NCI-H2227 treated with DMSO at 0.1 percent for 48 hours (cell line): Measurements from ENCODE around the gene FBLN2.
"Not testable (repeated sequence)": the region's sequence is repeated elsewhere in the genome, so short reads cannot be mapped to it uniquely, and the experiment has no call there.

Experiments used
- DNase-seq: peaks from one replicate; lab custom pipeline; 2025; lab: John Stamatoyannopoulos, UW

Gene FBLN2

DNA sequence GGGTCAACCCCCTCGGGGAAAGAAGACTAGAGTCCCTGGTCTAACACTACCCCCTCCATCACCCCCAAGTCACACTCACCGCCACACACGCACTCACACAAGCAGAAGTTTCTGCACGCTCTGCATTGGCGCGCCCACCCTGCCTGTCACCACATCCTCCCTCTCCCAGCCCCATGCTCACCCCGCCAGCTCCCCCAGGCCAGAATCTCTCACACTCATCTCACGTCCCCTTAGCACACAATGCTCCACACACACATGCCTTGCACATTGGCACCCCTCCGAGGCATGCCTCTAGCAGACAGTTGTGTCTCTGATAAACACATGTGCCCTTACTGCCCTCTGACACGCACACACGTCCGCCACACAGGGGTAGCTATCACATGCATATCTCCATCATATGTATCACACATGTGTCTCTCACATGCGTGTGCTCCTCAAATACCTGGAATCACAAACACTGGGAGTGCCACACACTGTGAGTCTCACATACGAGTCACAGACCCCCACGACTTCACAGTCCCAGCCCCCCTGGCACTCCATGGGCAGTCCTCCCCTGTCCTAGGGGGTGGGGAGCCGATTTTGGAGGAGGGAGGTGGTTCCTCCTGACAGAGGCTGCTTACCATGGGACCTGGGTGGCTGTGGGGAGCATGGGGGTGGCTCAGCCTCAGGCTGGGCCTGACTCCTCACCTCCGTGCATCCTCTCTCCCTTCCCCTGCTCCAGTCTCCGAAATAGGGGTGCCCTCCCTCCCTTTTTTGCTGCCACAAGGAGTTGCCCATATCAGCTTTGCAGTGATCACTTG is 898 bp downstream of the FBLN2 start:
- no peak for DNase-seq

DNA sequence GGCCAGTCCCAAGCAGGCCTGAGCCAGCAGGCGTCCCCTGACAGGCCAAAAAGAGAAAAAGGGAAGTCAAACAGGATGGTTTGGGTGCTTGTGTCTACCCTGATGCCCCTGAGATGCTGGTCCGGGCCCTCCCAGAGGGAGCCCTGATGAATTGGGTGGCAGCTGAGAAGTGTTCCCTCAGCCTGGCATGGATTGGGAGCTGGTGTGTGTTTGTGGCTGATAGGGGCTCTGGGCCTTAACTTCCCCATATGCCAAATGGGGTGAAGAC is 1.4 kb downstream of the FBLN2 start:
- no peak for DNase-seq

DNA sequence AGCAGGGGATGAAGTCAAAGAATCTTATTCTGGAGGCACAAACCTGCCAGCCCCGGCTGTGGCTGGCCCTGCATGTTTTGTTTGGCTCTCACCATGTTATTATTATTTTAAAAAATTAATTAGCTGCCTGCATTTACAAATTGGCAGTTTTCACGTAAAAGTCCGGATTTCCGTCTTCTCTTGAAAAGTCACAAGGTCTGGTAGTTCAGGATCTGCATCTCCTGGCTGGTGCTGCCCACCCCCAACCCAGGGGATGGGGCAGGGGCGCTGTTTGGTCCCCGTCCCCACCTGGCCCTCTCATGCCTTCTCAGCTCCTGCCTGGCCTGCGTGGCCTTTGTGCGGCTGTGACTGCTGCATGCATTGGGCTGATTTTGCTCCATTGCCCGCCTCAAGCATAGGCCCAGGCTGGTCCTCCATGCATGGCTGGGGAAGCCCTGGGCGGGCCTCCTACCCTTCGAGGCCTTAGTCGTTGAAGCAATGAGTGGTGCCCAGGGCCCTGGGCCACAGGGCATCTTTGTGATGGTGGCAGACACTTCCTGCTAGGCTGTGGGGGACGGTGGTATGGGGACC is 2.0 kb downstream of the FBLN2 start:
- DNase-seq: no peak

DNA sequence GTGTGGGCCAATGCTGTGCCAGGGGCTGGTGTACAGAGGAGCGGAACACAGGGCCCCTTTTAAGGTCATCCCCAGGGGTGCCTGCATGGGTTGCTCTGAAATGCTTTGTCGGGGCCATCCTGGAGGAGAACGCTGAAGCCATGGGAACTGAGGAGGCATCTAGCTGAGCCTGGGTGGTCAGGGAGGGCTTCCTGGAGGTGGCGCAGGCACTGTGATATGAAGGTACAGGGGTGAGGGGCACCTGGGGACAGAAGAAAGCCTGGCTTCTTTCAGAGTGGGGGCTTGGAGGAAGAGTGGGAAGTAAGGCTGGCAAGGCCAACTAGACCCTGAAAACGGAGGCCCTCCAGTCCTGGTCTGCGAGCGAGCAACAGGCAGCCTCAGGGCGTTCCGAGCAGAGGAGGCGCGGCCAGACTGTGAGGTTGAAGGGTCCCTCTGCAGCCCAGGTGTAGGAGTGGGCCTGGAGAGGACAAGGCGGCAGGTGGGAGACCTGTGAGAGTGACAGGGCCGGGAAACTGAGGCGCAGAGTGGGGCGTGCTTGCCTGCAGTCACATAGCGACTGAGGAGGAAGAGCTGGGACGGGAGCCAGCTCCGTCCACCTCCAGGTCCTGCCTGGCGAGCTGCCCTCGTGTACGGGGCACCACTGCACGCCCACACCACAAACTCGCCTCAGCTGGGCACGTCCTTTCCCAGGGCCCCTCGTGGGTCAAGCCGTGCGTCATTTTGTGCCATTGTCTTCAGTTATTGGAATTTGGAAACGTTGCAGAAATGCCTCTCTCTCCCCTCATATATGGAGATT is 4.1 kb downstream of the FBLN2 start:
- DNase-seq: no peak

DNA sequence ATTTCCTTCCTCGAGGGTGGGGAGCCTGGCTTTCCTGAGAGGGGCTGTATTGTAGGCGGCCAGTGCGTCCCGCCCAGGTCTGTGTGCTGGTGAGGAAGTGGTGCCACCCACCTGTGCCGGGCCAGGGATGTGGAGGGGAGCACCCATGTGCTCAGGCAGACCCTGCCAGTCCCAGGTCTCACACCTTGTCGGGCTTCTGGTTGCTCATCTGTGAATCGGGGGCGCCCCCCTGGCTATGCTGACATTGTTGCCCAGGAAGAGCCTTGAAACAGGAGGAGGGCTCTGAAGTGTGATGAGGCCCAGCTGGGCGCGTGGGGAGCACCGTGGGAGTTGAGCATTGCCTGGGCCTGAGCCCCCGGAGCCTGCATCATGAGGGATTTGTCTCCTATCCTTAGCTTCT is 4.8 kb downstream of the FBLN2 start:
- no peak for DNase-seq

DNA sequence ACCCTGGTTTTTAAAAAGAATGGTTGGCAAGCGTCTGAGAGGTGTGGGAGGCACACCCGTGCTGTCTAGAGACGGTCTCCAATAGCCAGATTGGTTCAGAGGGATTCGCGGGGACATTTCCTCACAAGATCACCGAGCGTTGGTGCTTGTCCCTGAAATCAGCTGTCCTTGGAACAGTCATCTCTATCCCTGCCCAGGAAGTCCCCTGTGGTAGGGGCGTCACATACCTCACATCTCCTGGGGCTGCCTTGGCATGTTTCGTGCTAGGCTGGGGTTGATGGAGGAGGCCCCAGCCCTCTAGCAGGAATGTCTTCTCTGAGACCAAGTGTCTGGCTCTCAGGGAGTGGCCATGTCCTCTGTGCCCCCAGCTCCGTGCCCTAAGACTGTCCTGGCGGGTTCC is 6.8 kb downstream of the FBLN2 start:
- DNase-seq: no peak

DNA sequence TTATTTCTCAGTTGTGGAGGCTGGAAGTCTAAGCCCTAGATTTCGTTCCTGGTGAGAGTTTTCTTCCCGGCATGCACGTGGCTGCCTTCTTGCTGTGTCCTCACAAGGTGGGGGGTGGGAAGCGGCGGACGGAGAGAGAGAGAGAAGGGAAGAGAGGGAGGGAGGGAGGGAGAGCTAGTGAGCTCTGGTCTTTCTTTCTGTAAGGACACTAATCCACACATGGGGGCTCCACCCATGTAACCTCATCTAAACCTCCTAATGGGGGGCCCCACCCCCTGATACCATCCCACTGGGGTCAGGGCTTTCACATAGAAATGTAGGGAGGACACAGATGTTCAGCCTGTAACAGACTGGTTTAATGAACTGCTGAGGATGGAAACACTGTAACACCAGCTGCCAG is 7.3 kb downstream of the FBLN2 start:
- DNase-seq: no peak

DNA sequence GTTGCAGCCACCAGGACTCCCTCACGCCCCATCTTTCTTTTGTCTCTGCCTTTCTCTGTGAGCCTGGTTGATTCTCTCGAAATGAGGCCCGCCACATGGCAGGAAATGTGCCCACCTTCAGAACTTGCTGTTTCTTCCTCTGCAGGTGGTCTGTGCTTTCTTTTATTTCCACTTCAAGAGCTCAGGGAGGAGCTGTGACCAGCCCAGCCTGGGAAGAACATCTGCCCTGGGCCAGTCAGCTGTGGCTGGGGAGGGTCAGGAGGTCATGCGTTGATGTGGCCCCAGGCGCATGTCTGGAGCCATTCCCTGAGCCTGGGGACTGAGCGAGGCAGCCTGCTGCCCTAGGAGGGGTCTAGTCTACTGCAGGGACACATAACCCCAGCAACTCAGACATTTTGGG is 8.0 kb downstream of the FBLN2 start:
- DNase-seq: no peak

DNA sequence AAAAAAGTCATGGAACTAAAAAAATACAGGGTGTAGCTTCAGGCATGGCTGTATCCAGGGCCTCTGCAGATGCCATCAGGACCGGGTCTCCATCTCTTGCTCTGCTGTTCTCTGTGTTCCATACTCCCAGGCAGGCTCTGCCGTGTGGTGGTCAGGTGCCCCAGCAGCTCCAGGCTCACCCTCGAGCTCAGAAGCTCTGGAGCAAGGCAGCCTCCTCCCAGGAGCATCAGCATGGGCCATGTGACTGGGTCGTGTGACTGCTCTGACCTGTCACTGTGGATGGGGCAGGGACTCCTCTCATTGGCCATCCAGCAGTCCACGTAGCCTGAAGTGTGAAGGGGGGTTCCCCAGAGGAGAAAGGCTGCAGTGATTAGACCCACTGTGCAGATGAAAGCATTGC is 8.5 kb downstream of the FBLN2 start:
- DNase-seq: no peak

DNA sequence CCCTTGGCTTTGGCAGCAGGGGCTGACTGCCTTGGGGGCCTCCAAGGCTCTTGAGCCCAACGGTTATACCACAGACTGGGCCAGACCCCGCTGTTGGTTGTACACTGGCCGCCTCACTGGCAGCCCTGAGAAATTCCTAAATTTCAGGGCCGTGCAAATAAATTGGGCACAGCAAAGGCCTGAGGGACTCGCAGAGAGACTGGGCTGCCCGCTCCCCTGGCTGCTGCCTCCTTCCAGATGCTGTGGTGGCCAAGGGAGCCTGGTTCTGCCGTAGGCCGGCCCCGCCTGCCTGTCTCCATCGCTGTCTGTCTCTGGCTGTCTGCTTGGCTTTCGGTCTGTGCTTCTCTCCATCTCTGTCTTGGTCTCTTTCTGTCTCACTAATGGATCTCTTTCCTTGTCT is 9.0 kb downstream of the FBLN2 start:
- DNase-seq: no peak

DNA sequence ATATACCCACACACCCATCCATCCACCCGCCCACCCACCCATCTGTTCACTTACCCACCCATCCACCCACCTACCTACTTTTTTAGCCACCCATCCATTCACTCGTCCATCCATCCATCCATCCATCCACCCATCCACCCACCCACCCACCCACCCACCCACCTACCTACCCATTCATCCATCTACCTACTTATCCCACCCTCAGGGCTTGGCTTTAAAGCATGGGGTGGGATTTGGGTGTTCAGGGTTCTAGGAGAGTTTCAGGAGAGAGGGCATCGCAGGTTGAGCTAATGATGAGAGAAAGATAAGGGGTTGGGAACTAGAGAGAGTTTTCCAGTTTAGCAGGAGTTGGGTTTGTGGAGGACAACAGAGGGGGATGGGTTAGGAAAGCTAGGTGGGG is 9.7 kb downstream of the FBLN2 start:
- DNase-seq: no peak

DNA sequence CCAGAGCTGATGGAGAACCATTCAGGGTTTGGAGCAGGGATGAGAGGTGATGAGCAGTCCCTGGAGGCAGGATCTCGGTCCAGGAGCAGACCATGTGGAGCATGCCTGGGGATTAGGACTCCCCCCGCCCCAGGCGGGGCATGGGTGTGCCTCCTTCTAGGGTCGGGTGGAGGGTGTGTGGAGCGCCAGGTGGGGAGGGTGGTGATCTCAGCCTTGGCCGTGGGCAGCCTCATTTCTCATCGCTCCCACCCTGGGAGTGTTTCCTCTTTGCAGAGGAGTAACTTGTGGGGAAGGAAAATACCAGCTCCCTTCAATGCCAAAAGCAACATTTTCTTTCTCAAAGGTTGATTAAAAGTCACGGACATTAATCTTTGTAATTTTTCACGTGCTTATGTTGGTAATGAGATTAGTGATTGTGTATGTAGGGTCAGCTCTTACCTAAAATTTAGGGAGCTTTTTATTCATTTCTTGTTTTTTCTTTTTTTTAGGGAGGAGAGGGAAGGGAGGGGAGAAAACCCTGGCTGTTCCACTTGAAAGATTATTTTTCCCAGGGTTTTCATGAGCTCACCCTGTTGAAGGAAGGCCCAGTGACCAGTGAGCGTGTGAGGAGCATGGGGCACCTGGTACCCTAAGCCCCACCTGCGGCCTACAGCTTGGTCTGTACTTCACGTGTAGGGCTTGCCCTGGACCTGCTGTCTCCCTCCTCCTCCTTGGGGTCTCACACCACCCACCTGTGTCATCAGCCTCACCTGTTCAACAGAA is 11.0 kb downstream of the FBLN2 start:
- DNase-seq: no peak

DNA sequence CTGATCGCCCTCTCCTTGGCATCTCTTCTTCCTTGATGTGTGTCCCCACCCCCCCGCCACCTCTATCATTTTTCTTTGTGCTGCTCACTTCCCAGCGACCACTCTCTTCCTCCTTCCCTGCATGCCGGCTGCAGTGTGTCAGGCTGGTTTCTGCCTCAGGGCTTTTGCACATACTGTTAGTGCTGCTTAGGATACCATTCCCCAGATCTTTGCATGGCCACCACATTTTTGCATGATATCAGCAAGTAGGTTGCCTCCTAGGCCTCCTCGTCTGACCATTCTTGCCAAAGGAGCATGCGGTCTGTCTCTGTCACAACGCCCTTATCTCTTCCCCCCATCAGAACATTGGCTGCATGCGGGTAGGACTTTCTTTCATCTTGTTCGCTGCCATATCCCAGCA is 12.5 kb downstream of the FBLN2 start:
- DNase-seq: no peak

DNA sequence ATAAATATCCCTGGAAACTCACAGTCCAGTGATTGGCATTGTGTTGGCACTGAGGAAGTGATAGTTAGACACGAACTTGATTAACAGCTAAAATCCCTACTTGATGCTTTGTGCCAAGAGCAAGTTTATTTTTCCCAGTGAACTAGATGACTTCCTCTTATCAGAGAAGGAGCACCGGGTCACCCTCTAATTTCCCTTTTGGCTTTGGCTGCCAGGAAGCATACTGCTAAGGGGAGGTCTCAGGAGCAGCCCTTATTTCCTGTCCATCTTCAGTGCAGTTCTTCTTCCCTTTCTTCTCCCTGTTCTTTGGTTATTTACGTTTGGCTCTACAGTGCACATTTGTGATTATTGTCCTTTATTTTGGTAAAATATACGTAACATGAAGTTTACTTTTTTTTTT is 13.0 kb downstream of the FBLN2 start:
- DNase-seq: no peak

DNA sequence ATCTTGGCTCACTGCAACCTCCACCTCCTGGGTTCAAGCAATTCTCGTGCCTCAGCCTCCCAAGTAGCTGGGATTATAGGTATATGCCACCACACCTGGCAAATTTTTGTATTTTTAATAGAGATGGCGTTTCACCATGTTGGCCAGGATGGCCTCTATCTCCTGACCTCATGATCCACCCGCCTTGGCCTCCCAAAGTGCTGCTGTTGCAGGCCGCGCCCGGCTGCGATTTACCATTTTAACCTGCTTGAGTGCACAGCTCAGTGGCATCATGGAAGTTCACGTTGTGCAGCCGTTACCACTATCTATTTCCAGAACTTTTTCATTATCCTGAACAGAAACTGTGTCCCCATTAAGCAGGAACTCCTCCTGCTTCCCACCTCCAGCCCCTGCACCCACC is 13.5 kb downstream of the FBLN2 start:
- DNase-seq: not testable (repeated sequence)

DNA sequence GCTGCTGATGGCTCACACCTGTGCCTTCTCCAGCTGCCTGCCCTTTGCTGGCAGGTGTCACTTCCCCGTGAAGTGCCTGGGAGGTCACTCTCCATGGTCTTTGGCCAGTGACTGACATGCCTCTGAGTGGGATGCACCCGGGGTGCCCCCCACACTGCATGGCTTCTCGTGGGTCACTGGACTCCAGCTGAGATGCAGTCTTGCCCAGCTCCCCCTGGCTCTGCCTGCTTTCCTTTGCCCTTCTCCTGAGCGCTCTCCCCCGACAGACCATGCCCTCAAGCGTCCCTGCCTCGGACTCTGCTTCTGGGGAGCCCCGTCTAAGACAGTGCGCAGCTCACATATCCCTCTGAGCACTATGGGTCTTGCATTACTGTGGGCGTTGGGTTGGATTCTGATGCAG is 14.4 kb downstream of the FBLN2 start:
- DNase-seq: no peak

DNA sequence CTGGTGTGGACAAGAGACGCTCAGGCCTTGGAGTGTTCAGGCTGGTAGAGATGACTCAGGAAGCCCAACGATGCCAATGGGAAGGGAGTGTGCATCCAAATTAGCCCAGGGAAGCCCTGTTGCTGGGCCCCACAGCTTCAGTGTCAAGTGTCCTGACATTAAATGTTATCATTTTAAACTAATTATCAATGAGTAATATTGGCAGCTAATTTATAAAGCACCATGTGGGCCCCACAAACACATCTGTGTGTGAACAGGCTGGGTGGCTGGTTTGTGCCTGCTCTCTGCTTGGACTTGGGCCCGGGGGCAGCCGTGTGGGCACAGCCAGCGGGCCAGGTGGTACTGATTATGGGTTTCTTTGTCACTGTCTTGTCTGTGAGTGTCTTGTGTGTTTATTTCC is 15.0 kb downstream of the FBLN2 start:
- DNase-seq: peak; percentile 31

DNA sequence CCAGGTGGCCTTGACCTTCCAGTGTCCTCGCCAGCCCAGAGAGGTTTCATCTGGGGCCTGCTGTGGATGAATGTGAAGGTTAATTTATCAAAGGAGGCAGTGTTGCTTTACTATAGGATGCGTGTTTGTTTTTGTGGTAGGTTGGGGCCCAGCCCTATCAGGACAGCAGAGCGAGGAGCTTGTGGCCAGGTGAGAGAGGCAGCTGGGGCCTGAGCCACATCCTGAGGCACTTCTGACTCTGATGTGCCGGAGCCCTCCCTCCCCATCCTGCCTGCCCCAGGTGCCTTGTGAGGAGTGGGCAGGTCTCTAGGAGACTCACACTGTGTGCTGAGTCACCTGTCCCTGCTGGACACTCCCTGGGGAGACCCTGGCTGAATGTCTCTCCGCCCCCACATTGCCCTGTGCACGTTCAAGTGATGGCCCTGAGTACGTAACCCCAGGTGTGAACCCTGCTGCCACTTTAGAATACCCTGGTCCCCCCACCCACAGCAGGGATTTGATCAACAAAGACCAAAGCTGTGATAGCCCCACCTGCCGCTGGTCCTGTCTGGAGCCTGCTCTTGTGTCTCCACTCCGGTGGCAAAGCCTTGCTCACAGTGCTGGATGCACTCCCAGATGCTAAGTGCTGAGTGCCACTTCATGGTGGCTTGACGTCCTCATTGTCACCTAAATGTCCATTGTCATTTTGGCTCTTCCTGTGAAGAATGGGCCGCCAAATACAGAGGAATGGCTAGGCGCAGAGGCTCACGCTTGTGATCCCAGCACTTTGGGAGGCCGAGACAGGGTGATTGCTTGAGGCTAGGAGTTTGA is 16.0 kb downstream of the FBLN2 start:
- DNase-seq: no peak

DNA sequence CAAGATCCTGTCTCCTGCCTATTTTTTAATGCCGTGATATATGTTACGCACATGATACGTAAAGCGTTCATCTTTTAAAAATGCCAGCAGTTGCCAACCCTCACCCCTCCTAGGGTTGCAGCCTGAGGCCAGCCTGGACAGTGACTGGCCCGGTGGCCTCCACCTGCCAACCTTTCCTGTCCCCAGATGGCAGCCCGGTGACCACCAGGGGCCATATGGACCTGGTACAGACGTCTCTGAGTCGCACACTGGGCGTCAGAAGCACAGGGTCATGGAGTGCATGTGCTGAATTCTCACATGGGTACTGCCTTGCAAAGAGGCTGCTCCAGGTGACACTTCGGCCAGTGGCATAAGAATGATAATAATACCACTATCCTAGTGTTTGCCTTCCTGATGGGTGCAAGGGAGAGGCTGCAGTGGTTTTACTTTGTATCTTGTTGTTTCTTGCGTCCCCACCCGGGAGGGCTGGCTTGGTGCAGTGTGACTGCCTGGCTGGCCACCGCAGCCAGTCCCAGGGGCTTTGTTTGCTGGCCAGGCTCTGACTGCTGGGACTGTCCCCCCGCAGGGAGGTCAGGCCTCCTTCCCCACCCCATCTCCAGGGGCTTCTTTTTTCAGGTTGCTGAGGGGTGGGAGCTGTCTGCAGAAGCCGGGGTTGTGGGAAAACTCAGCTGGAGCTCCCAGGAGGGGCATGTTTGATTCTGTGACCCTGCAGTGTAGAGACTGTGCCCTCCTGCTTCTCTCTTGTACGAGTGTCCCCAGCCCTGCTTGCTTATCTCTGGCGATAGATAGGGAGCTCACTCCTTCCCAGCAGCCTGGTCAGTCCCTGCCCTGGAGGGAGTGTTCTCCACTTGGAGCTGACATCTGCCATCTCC is 16.9 kb downstream of the FBLN2 start:
- DNase-seq: no peak

DNA sequence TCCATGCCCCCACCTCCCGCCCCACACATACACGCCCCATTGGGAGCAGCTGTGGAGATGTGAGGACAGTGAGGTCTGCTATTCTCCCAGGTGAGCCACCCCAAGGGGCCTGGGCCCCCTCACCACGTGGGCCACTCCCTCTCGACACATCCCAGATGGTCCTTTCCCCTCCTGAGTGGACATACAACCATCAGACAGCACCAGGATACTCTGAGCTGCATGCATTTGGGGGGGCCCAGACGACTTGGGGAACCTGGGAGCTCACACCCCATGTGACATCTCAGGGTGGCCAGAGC is 17.5 kb downstream of the FBLN2 start:
- DNase-seq: no peak

DNA sequence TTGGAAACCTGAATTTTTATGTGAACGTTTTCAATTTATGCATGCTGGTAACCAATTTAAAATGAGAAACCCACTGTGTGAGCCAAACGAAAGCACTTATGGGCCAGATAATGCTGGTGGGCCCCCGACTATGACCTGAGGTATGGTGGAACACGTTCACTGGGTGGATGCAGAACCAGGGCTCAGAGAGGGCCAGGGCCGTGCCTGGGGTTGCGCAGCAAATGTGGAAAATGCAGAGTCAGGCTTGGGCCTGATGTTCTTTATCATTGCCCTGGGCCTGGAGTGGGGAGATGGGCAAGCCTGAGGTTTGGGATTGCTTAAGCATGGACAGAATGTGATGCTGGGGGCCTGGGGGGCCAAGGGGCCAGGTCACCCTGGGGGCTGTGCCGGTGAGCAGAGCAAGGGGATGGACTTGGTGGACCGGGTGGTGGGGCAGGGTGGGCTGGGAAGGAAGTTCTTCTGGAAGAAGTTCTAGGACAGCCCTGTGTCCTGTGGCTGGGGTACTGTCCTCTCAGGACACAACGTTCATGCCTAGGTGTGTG is 17.9 kb downstream of the FBLN2 start:
- no peak for DNase-seq
